CD8-positive, alpha-beta memory T cell (primary cell): ENCODE data around the gene MICOS13. TPM values are rescaled to one million over a fixed set of nuclear protein-coding genes. Genes with fewer than 3 reads are reported as not detected.

Experiments
- polyA plus RNA-seq: library from polyadenylated mRNA; unstranded; fragments of 300-500 nt; fragmentation: Illumina TruSeq; gene quantifications from one replicate; pipeline ENCODE4 v1.2.3, GENCODE V29; 2021
- total RNA-seq, 2 experiments: library from RNA; stranded (reverse); gene quantifications; one replicate each; pipeline ENCODE4 v1.2.3, GENCODE V29; 2021

MICOS13 gene
- total and polyA plus RNA-seq, 3 experiments from 2014 or later, result 60.6 to 117 (median 62.1) TPM

Other genes starting within 250 kb of the MICOS13 start
- not detected for gene ZNRF4, start 225.1 kb downstream of the MICOS13 start, total RNA-seq
- gene ZNRF4, start 225.1 kb downstream of the MICOS13 start, polyA plus RNA-seq, result not detected
- gene TINCR, start 112.6 kb downstream of the MICOS13 start, total RNA-seq, result under 1 TPM; 0.20 to 0.28 TPM
- gene TINCR, start 112.6 kb downstream of the MICOS13 start, polyA plus RNA-seq, result 0.16 TPM
- 10 to 100 TPM; 87.8 to 98.2 TPM for gene SAFB2, start 57.7 kb downstream of the MICOS13 start, total RNA-seq
- 56.4 TPM for gene SAFB2, start 57.7 kb downstream of the MICOS13 start, polyA plus RNA-seq
- 100 to 1,000 TPM; 124 to 132 TPM for gene SAFB, start 57.4 kb downstream of the MICOS13 start, total RNA-seq
- 103 TPM for gene SAFB, start 57.4 kb downstream of the MICOS13 start, polyA plus RNA-seq
- gene HSD11B1L, start 511 bp upstream of the MICOS13 start, total RNA-seq, result 1 to 10 TPM; 1.4 to 2.3 TPM
- gene HSD11B1L, start 511 bp upstream of the MICOS13 start, polyA plus RNA-seq, result 4.0 TPM
- 1,000 to 10,000 TPM; 1,478 to 1,485 TPM for gene RPL36, start 9.8 kb upstream of the MICOS13 start, total RNA-seq
- gene RPL36, start 9.8 kb upstream of the MICOS13 start, polyA plus RNA-seq, result 2,003 TPM
- gene LONP1, start 39.6 kb upstream of the MICOS13 start, total RNA-seq, result 100 to 1,000 TPM; 179 to 204 TPM
- 36.0 TPM for gene LONP1, start 39.6 kb upstream of the MICOS13 start, polyA plus RNA-seq
- gene CATSPERD, start 40.1 kb upstream of the MICOS13 start, total RNA-seq, result not detected
- gene CATSPERD, start 40.1 kb upstream of the MICOS13 start, polyA plus RNA-seq, result not detected
- gene PRR22, start 104.2 kb upstream of the MICOS13 start, total RNA-seq, result 1 to 10 TPM; 8.2 to 8.6 TPM
- 0.15 TPM for gene PRR22, start 104.2 kb upstream of the MICOS13 start, polyA plus RNA-seq
- gene DUS3L, start 110.6 kb upstream of the MICOS13 start, total RNA-seq, result 10 to 100 TPM; 90.9 to 93.6 TPM
- gene DUS3L, start 110.6 kb upstream of the MICOS13 start, polyA plus RNA-seq, result 33.2 TPM
- under 1 TPM in 1 of 2 experiments, not detected in 1; 0.26 TPM for gene NRTN, start 124.6 kb upstream of the MICOS13 start, total RNA-seq
- gene NRTN, start 124.6 kb upstream of the MICOS13 start, polyA plus RNA-seq, result 0.26 TPM
- gene FUT6, start 159.2 kb upstream of the MICOS13 start, total RNA-seq, result not detected
- not detected for gene FUT6, start 159.2 kb upstream of the MICOS13 start, polyA plus RNA-seq
- not detected for gene FUT3, start 170.9 kb upstream of the MICOS13 start, total RNA-seq
- gene FUT3, start 170.9 kb upstream of the MICOS13 start, polyA plus RNA-seq, result not detected
- gene FUT5, start 190.0 kb upstream of the MICOS13 start, total RNA-seq, result not detected
- not detected for gene FUT5, start 190.0 kb upstream of the MICOS13 start, polyA plus RNA-seq
- 100 to 1,000 TPM; 216 to 232 TPM for gene NDUFA11, start 223.3 kb upstream of the MICOS13 start, total RNA-seq
- 399 TPM for gene NDUFA11, start 223.3 kb upstream of the MICOS13 start, polyA plus RNA-seq
- gene VMAC, start 224.4 kb upstream of the MICOS13 start, total RNA-seq, result 1 to 10 TPM; 4.0 to 4.1 TPM
- gene VMAC, start 224.4 kb upstream of the MICOS13 start, polyA plus RNA-seq, result 6.3 TPM
- gene CAPS, start 233.7 kb upstream of the MICOS13 start, total RNA-seq, result 1 to 10 TPM; 5.3 to 7.3 TPM
- 2.7 TPM for gene CAPS, start 233.7 kb upstream of the MICOS13 start, polyA plus RNA-seq